Smooth muscle cell (in vitro differentiated cells): Measurements from ENCODE around the gene NUMA1. TPM values are rescaled to one million over a fixed set of nuclear protein-coding genes. Genes with fewer than 3 reads are reported as not detected.

Experiments used
- DNase-seq: peaks from one replicate; lab custom pipeline; 2025; ENCODE audit not compliant: unreplicated experiment; lab: John Stamatoyannopoulos, UW
- H2AFZ ChIP-seq: fragments of 200-600 bp; sonication (generic); 2 replicates; pipeline ENCODE4 v1.6.0; 2016; ENCODE audit warnings: antibody characterized with exemption, low read depth, mild to moderate bottlenecking
- H3F3A ChIP-seq: fragments of 200-600 bp; sonication (generic); 2 replicates; pipeline ENCODE4 v1.6.0; 2017; ENCODE audit warnings: antibody characterized with exemption, low read depth
- H3K27ac ChIP-seq: fragments of 200-600 bp; sonication (generic); 2 replicates; pipeline ENCODE4 v1.5.1; 2016; ENCODE audit warnings: low read depth, mild to moderate bottlenecking
- H3K27me3 ChIP-seq: fragments of 200-600 bp; sonication (generic); 2 replicates; pipeline ENCODE4 v1.6.1; 2016; ENCODE audit warnings: low read depth, mild to moderate bottlenecking
- H3K36me3 ChIP-seq: fragments of 200-600 bp; sonication (generic); 2 replicates; pipeline ENCODE4 v1.5.1; 2016; ENCODE audit warnings: low read depth
- H3K4me1 ChIP-seq: fragments of 200-600 bp; sonication (generic); 2 replicates; pipeline ENCODE4 v1.5.1; 2016; ENCODE audit warnings: low read depth
- H3K4me2 ChIP-seq: fragments of 200-600 bp; sonication (generic); 2 replicates; pipeline ENCODE4 v1.6.0; 2016; ENCODE audit warnings: mild to moderate bottlenecking
- H3K4me3 ChIP-seq: fragments of 200-600 bp; sonication (generic); 2 replicates; pipeline ENCODE4 v1.5.1; 2016; ENCODE audit warnings: mild to moderate bottlenecking
- H3K79me2 ChIP-seq: fragments of 200-600 bp; sonication (generic); 2 replicates; pipeline ENCODE4 v1.6.0; 2016; ENCODE audit warnings: low read depth, mild to moderate bottlenecking
- H3K9ac ChIP-seq: fragments of 200-600 bp; sonication (generic); 2 replicates; pipeline ENCODE4 v1.6.0; 2016; ENCODE audit warnings: low read depth
- H3K9me3 ChIP-seq: fragments of 200-600 bp; sonication (generic); replicated peaks from 2 replicates; pipeline ENCODE4 v1.5.1; 2016; ENCODE audit warnings: low read depth
- H4K20me1 ChIP-seq: fragments of 200-600 bp; sonication (generic); 2 replicates; pipeline ENCODE4 v1.6.0; 2016; ENCODE audit warnings: low read depth
- CTCF ChIP-seq: fragments of 200-600 bp; sonication (generic); IDR thresholded peaks from 2 replicates; pipeline ENCODE4 v1.5.1; 2017; ENCODE audit warnings: borderline replicate concordance, mild to moderate bottlenecking, antibody characterized with exemption; ENCODE audit not compliant: insufficient read depth, poor library complexity, severe bottlenecking
- WGBS: methylation state at CpG from one replicate; pipeline ENCODE4 v1.1.7; 2016; ENCODE audit warnings: low lambda C conversion rate; 5-methylcytosine and 5-hydroxymethylcytosine counted together
- polyA plus RNA-seq: library from polyadenylated mRNA; unstranded; fragments of >200 nt; fragmentation: Nextera tagmentation; extraction: Ambion mirVana; gene quantifications from 2 replicates; pipeline ENCODE4 v1.2.1, GENCODE V29; 2016
- total RNA-seq: library from RNA; depleted of rRNA; stranded (reverse); fragments of >200 nt; gene quantifications from 2 replicates; pipeline ENCODE4 v1.2.3, GENCODE V29; 2014

Gene NUMA1
- total and polyA plus RNA-seq, 2 experiments from 2014 or later, result 72.4 to 107 TPM

GRCh38 chr11:72102631-72102945 lies 22.2 kb upstream of the NUMA1 start:
- Histone ChIP-seq H3K9me3 (no peaks in the 10 kb centered on the region), H3F3A (no peaks in the 10 kb centered on the region), H3K4me3 (peak overlapping the region; percentile 84), H3K27ac (peak overlapping the region; percentile 90), H4K20me1 (no peaks in the 10 kb centered on the region), H3K4me1 (peaks cover 8% of the 10 kb centered on the region), H3K79me2 (peaks cover 37% of the 10 kb centered on the region), H3K9ac (peak overlapping the region; percentile 96), H2AFZ (peak overlapping the region; percentile 49), H3K36me3 (no peaks in the 10 kb centered on the region), H3K27me3 (no peaks in the 10 kb centered on the region), H3K4me2 (peak overlapping the region; percentile 98)
- 5% methylated on average over 9 of the region's 9 CpGs for WGBS
- DNase-seq, result no peak
- TF ChIP-seq CTCF, result no peak

GRCh38 chr11:72102162-72102561 lies 21.8 kb upstream of the NUMA1 start:
- Histone ChIP-seq H3K9ac (peak overlapping the region; percentile 96), H3K4me1 (peaks cover 8% of the 10 kb centered on the region), H3K79me2 (peaks cover 37% of the 10 kb centered on the region), H2AFZ (no peak overlapping the region), H3K27me3 (no peaks in the 10 kb centered on the region), H3K4me3 (peak overlapping the region; percentile 84), H3K27ac (peak overlapping the region; percentile 90), H4K20me1 (no peaks in the 10 kb centered on the region), H3K4me2 (peak overlapping the region; percentile 98), H3K36me3 (no peaks in the 10 kb centered on the region), H3F3A (no peaks in the 10 kb centered on the region), H3K9me3 (no peaks in the 10 kb centered on the region)
- no peak for TF ChIP-seq CTCF
- no peak for DNase-seq
- 71% methylated on average over 4 of the region's 4 CpGs for WGBS

- TF ChIP-seq CTCF, result no peak
- Histone ChIP-seq H2AFZ (no peak overlapping the region), H3K9me3 (no peaks in the 10 kb centered on the region), H3K4me1 (peaks cover 8% of the 10 kb centered on the region), H3K27me3 (no peaks in the 10 kb centered on the region), H3K79me2 (peaks cover 37% of the 10 kb centered on the region), H3K27ac (peak overlapping the region; percentile 90), H3K4me3 (no peak overlapping the region), H4K20me1 (no peaks in the 10 kb centered on the region), H3K36me3 (no peaks in the 10 kb centered on the region), H3K9ac (no peak overlapping the region), H3K4me2 (no peak overlapping the region), H3F3A (no peaks in the 10 kb centered on the region)
- no peak for DNase-seq
- 100% methylated on average over 1 of the region's 1 CpG for WGBS
Measured at GRCh38 chr11:72100462-72100861, 20.1 kb upstream of the NUMA1 start.

- Histone ChIP-seq H3K27ac (no peak overlapping the region), H3K4me3 (no peak overlapping the region), H4K20me1 (no peaks in the 10 kb centered on the region), H3K9me3 (no peaks in the 10 kb centered on the region), H3K4me1 (peaks cover 8% of the 10 kb centered on the region), H3K4me2 (no peak overlapping the region), H3K36me3 (no peaks in the 10 kb centered on the region), H3K27me3 (no peaks in the 10 kb centered on the region), H3K9ac (no peak overlapping the region), H3K79me2 (peaks cover 37% of the 10 kb centered on the region), H2AFZ (no peak overlapping the region), H3F3A (no peaks in the 10 kb centered on the region)
- DNase-seq, result no peak
- WGBS, result 97% methylated on average over 3 of the region's 3 CpGs
- no peak for TF ChIP-seq CTCF
Measured at GRCh38 chr11:72100009-72100408, 19.7 kb upstream of the NUMA1 start.
